CD4-positive, alpha-beta T cell (primary cell): ENCODE results near the gene FAM124B. TPM values are rescaled to one million over a fixed set of nuclear protein-coding genes. Genes with fewer than 3 reads are reported as not detected.

ENCODE experiments used
- ATAC-seq: fragments of 200-7000 bp; cut with Tn5 transposase; one replicate; pipeline ENCODE4 v1.10.0; 2022; ENCODE audit warnings: mild to moderate bottlenecking; ENCODE audit not compliant: poor library complexity
- CTCF ChIA-PET: fragments of 350-600 bp; sonication (Branson Sonifier 250); formaldehyde crosslinking; loops from one replicate; lab custom pipeline; 2021; ENCODE audit warnings: antibody characterized with exemption, inconsistent platforms; lab: Charles Lee
- POLR2A ChIA-PET: fragments of 350-600 bp; sonication (Branson Sonifier 250); formaldehyde crosslinking; loops from one replicate; lab custom pipeline; 2021; ENCODE audit warnings: antibody characterized with exemption, inconsistent platforms; lab: Charles Lee
- DNase-seq, 14 experiments: peaks; one replicate each; pipeline ENCODE4 v3.0.0-alpha.2; 2013 to 2020; ENCODE audit warnings: mixed read lengths in 2 of 14
- H3K27ac ChIP-seq, 2 donors: one replicate each; pipeline versions ENCODE4 v1.5.1 to v1.7.0; 2013; ENCODE audit warnings: low read length in 2 of 2, low read depth in 1 of 2, mild to moderate bottlenecking in 1 of 2
- H3K27me3 ChIP-seq, 2 experiments: 1 replicate in 1 of 2; 2 replicates in 1 of 2; pipeline versions ENCODE4 v1.6.1 to v1.7.0; 2013; ENCODE audit warnings: low read length in 2 of 2, control low read depth in 1 of 2, mild to moderate bottlenecking in 1 of 2, moderate library complexity in 1 of 2; ENCODE audit not compliant: insufficient read depth in 2 of 2, control insufficient read depth in 1 of 2
- H3K36me3 ChIP-seq: one replicate; pipeline ENCODE4 v1.6.1; 2013; ENCODE audit warnings: low read length, control low read depth; ENCODE audit not compliant: insufficient read depth
- H3K4me1 ChIP-seq: one replicate; pipeline ENCODE4 v1.6.1; 2013; ENCODE audit warnings: low read length, control low read depth; ENCODE audit not compliant: insufficient read depth
- H3K4me3 ChIP-seq: one replicate; pipeline ENCODE4 v1.5.1; 2013; ENCODE audit warnings: mild to moderate bottlenecking, low read length, moderate library complexity
- H3K9me3 ChIP-seq, 2 experiments: 1 replicate in 1 of 2; 2 replicates in 1 of 2; pipeline versions ENCODE4 v1.6.1 to v1.7.0; 2013; ENCODE audit warnings: low read length in 2 of 2, mild to moderate bottlenecking in 2 of 2, control low read depth in 1 of 2, moderate library complexity in 1 of 2; ENCODE audit not compliant: control insufficient read depth in 1 of 2, insufficient read depth in 1 of 2
- H3K27ac Mint-ChIP-seq: one replicate; pipeline ENCODE4 v1.8.0; 2020; ENCODE audit warnings: mixed read lengths
- H3K27me3 Mint-ChIP-seq: one replicate; pipeline ENCODE4 v1.8.0; 2021; ENCODE audit warnings: mixed read lengths
- H3K36me3 Mint-ChIP-seq: one replicate; pipeline ENCODE4 v1.8.0; 2021; ENCODE audit warnings: low read depth, mixed read lengths
- H3K4me1 Mint-ChIP-seq: one replicate; pipeline ENCODE4 v1.8.0; 2021; ENCODE audit warnings: low read depth, mixed read lengths
- H3K4me3 Mint-ChIP-seq: one replicate; pipeline ENCODE4 v1.8.0; 2020; ENCODE audit warnings: mild to moderate bottlenecking, mixed read lengths
- H3K9me3 Mint-ChIP-seq: one replicate; pipeline ENCODE4 v1.8.0; 2020; ENCODE audit warnings: mixed read lengths
- intact Hi-C, 2 experiments: fragments of 100-400 bp; cut with DNase I in 1 of 2; cut with micrococcal nuclease in 1 of 2; formaldehyde crosslinking; loops; one replicate each; pipeline versions ENCODE4 v1.15.1 to v1.9.0; 2023 to 2025; cut with DNase I, micrococcal nuclease
- total RNA-seq, 174 experiments: library from RNA in 2 of 174; stranded (reverse) in 2 of 174; gene quantifications; one replicate each; pipeline ENCODE4 v1.2.3 and lab custom pipeline; 2021 to 2026
- TF ChIP-seq, protein P1 (sequence below): fragments of 200-600 bp; IDR thresholded peaks from one replicate; pipeline ENCODE4 v1.8.0; 2022; ENCODE audit warnings: antibody characterized with exemption, mild to moderate bottlenecking

FAM124B gene
- total RNA-seq, 2 experiments from 2014 or later = 1.1 to 1.3 TPM

- Histone ChIP-seq H3K9me3 (no peaks in the 10 kb centered on the region), H3K4me3 (no peak overlapping the region), H3K36me3 (no peaks in the 10 kb centered on the region), H3K27ac (no peak overlapping the region), H3K4me1 (peaks cover 1% of the 10 kb centered on the region), H3K27me3 (peaks cover 0 to 3% of the 10 kb centered on the region in 2 experiments)
- peaks cover 4% of the 10 kb centered on the region for H3K27me3 Mint-ChIP-seq
- ChIA-PET CTCF (interaction anchor here (1.7 kb wide), 1 partner anchor 13 kb away, joined by 3 read pairs; no protein-coding TSS in a partner anchor), POLR2A (no interaction called here)
- ATAC-seq (no peak), DNase-seq (no peak)
- TF ChIP-seq, protein P1, sequence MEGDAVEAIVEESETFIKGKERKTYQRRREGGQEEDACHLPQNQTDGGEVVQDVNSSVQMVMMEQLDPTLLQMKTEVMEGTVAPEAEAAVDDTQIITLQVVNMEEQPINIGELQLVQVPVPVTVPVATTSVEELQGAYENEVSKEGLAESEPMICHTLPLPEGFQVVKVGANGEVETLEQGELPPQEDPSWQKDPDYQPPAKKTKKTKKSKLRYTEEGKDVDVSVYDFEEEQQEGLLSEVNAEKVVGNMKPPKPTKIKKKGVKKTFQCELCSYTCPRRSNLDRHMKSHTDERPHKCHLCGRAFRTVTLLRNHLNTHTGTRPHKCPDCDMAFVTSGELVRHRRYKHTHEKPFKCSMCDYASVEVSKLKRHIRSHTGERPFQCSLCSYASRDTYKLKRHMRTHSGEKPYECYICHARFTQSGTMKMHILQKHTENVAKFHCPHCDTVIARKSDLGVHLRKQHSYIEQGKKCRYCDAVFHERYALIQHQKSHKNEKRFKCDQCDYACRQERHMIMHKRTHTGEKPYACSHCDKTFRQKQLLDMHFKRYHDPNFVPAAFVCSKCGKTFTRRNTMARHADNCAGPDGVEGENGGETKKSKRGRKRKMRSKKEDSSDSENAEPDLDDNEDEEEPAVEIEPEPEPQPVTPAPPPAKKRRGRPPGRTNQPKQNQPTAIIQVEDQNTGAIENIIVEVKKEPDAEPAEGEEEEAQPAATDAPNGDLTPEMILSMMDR = no peak
- H3K9me3 Mint-ChIP-seq = no peaks in the 10 kb centered on the region
- no peak overlapping the region for H3K4me3 Mint-ChIP-seq
- H3K27ac Mint-ChIP-seq = no peak overlapping the region
- no peaks in the 10 kb centered on the region for H3K36me3 Mint-ChIP-seq
- H3K4me1 Mint-ChIP-seq = no peaks in the 10 kb centered on the region
- intact Hi-C loops = no loop called here
These were observed 10.5 kb upstream of the FAM124B start for GRCh38 chr2:224412141-224413015.

- H3K27me3 Mint-ChIP-seq = peaks cover 12% of the 10 kb centered on the region
- Histone ChIP-seq H3K4me1 (peaks cover 5% of the 10 kb centered on the region), H3K27ac (no peak overlapping the region), H3K27me3 (peaks cover 0 to 3% of the 10 kb centered on the region in 2 experiments), H3K36me3 (no peaks in the 10 kb centered on the region), H3K4me3 (no peak overlapping the region), H3K9me3 (no peaks in the 10 kb centered on the region)
- no peak for ATAC-seq
- DNase-seq = no peak
- intact Hi-C loops = no loop called here
- H3K27ac Mint-ChIP-seq = no peak overlapping the region
- no peak overlapping the region for H3K4me3 Mint-ChIP-seq
- CTCF ChIA-PET = interaction anchor here (1.7 kb wide), 1 partner anchor 12 kb away, joined by 3 read pairs; no protein-coding TSS in a partner anchor
- TF ChIP-seq, protein P1 = no peak
- no peaks in the 10 kb centered on the region for H3K4me1 Mint-ChIP-seq
- no peaks in the 10 kb centered on the region for H3K9me3 Mint-ChIP-seq
- POLR2A ChIA-PET = no interaction called here
- H3K36me3 Mint-ChIP-seq = no peaks in the 10 kb centered on the region
These were observed 9.1 kb upstream of the FAM124B start for GRCh38 chr2:224410946-224411561.

GRCh38 chr2:224408676-224409075 is 6.8 kb upstream of the FAM124B start:
- DNase-seq (no peak), ATAC-seq (no peak)
- Histone ChIP-seq H3K27ac (no peak overlapping the region), H3K9me3 (no peaks in the 10 kb centered on the region), H3K4me3 (no peak overlapping the region), H3K27me3 (peaks cover 3% of the 10 kb centered on the region in 2 experiments), H3K4me1 (peaks cover 5% of the 10 kb centered on the region), H3K36me3 (no peaks in the 10 kb centered on the region)
- intact Hi-C loops = no loop called here
- POLR2A ChIA-PET = no interaction called here
- no peaks in the 10 kb centered on the region for H3K36me3 Mint-ChIP-seq
- H3K4me1 Mint-ChIP-seq = no peaks in the 10 kb centered on the region
- CTCF ChIA-PET = no interaction called here
- TF ChIP-seq, protein P1 = no peak
- H3K27me3 Mint-ChIP-seq = peaks cover 18% of the 10 kb centered on the region
- no peak overlapping the region for H3K27ac Mint-ChIP-seq
- H3K4me3 Mint-ChIP-seq = no peak overlapping the region
- H3K9me3 Mint-ChIP-seq = no peaks in the 10 kb centered on the region
